ENCODE results near the gene ERBB4. TPM values are rescaled to one million over a fixed set of nuclear protein-coding genes. Genes with fewer than 3 reads are reported as not detected.
A peak's percentile ranks its signal among the peaks of the same experiment; 100 is the strongest.

The ERBB4 gene
- total RNA-seq, 4 donors from 2014 or later, result 1.6 to 5.7 (median 3.5) TPM

GRCh38 chr2:211898702-211899101 lies 639.9 kb downstream of the ERBB4 start:
- H3K27ac ChIP-seq, result peak overlapping the region; percentile 72 to 84 (median 78)
- in situ Hi-C loops (cut with MboI; ENCODE audit: low sequenced_read_pairs in 4 of 4), result loop anchor here in 1 of 4 donors (25.0 kb wide), 1 partner anchor 639 kb away; the partner anchor contains the start of gene ERBB4
- no peaks in the 10 kb centered on the region for H3K36me3 ChIP-seq
- ATAC-seq (peak; percentile 73 to 82), DNase-seq (no peak)
- no peak for TF ChIP-seq CTCF (IDR thresholded peaks at IDR 0.05 in 4 of 5, conservative IDR thresholded peaks at IDR 0.05 in 1 of 5)
- TF ChIP-seq POLR2A (IDR thresholded peaks at IDR 0.05), result no peak
- intact Hi-C loops (cut with DNase I; ENCODE audit: low total_unique reads), result no loop called here
- H3K27me3 ChIP-seq, result no peaks in the 10 kb centered on the region
- H3K4me3 ChIP-seq, result peak overlapping the region in 1 of 4 donors; percentile 8
- H3K9me3 ChIP-seq, result no peaks in the 10 kb centered on the region
- peaks cover 27 to 30% of the 10 kb centered on the region in 2 donors for H3K4me1 ChIP-seq

- TF ChIP-seq POLR2A (IDR thresholded peaks at IDR 0.05) (no peak), CTCF (IDR thresholded peaks at IDR 0.05 in 4 of 5, conservative IDR thresholded peaks at IDR 0.05 in 1 of 5) (no peak)
- H3K36me3 ChIP-seq, result no peaks in the 10 kb centered on the region
- in situ Hi-C loops (cut with MboI; ENCODE audit: low sequenced_read_pairs in 4 of 4), result loop anchor here in 1 of 4 donors (25.0 kb wide), 1 partner anchor 656 kb away; the partner anchor contains the start of gene ERBB4
- no peaks in the 10 kb centered on the region for H3K27me3 ChIP-seq
- H3K9me3 ChIP-seq, result no peaks in the 10 kb centered on the region
- no peak overlapping the region for H3K27ac ChIP-seq
- ATAC-seq (no peak), DNase-seq (no peak)
- H3K4me3 ChIP-seq, result no peak overlapping the region
- intact Hi-C loops (cut with DNase I; ENCODE audit: low total_unique reads), result no loop called here
- no peaks in the 10 kb centered on the region for H3K4me1 ChIP-seq
Observed at GRCh38 chr2:211881449-211881848, 657.2 kb downstream of the ERBB4 start.

GRCh38 chr2:211879323-211879722 lies 659.3 kb downstream of the ERBB4 start:
- Histone ChIP-seq H3K4me1 (no peaks in the 10 kb centered on the region), H3K27me3 (no peaks in the 10 kb centered on the region), H3K36me3 (no peaks in the 10 kb centered on the region), H3K4me3 (no peak overlapping the region), H3K9me3 (no peaks in the 10 kb centered on the region), H3K27ac (no peak overlapping the region)
- in situ Hi-C loops (cut with MboI; ENCODE audit: low sequenced_read_pairs in 4 of 4), result loop anchor here in 1 of 4 donors (25.0 kb wide), 1 partner anchor 658 kb away; the partner anchor contains the start of gene ERBB4
- intact Hi-C loops (cut with DNase I; ENCODE audit: low total_unique reads), result loop anchor here (10.0 kb wide), 1 partner anchor 665 kb away; no protein-coding TSS in a partner anchor
- ATAC-seq (no peak), DNase-seq (no peak)
- TF ChIP-seq CTCF (IDR thresholded peaks at IDR 0.05 in 4 of 5, conservative IDR thresholded peaks at IDR 0.05 in 1 of 5) (peak in 3 of 5 experiments; percentile 14 to 33 (median 29)), POLR2A (IDR thresholded peaks at IDR 0.05) (no peak)

DNA sequence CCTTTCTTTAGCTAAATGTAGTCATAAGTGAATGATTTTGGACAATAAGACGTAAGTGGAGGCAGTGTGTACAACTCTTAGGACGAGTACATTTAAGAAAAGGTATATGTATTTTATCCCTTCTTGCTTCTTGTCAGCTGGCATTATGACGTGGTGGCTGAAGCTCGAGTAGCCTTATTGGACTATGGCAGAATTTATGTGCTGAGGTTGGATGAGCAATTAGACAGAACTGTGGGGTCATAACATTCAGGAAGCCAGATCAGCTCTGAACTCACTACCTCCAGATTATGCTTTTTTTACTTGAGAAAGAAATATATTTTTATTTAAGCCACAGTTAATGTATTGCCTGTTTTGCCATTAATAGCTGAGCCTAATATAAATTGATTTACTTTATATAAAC lies 661.5 kb downstream of the ERBB4 start:
- TF ChIP-seq POLR2A (IDR thresholded peaks at IDR 0.05) (no peak), CTCF (IDR thresholded peaks at IDR 0.05 in 4 of 5, conservative IDR thresholded peaks at IDR 0.05 in 1 of 5) (no peak)
- no peak for ATAC-seq

More for the DNA sequence above, 661.5 kb downstream of the ERBB4 start:
- H3K4me1 ChIP-seq, result no peaks in the 10 kb centered on the region
- no peak overlapping the region for H3K27ac ChIP-seq
- DNase-seq, result no peak
- in situ Hi-C loops (cut with MboI; ENCODE audit: low sequenced_read_pairs in 4 of 4) (loop anchor here in 1 of 4 donors (25.0 kb wide), 1 partner anchor 660 kb away; the partner anchor contains the start of gene ERBB4), intact Hi-C loops (cut with DNase I; ENCODE audit: low total_unique reads) (loop anchor here (10.0 kb wide), 1 partner anchor 668 kb away; no protein-coding TSS in a partner anchor)
- no peaks in the 10 kb centered on the region for H3K9me3 ChIP-seq
- no peaks in the 10 kb centered on the region for H3K36me3 ChIP-seq
- no peak overlapping the region for H3K4me3 ChIP-seq
- H3K27me3 ChIP-seq, result no peaks in the 10 kb centered on the region

Data from gastrocnemius medialis (tissue), 4 donors.